ENCODE data around the gene TULP1. TPM values are rescaled to one million over a fixed set of nuclear protein-coding genes. Genes with fewer than 3 reads are reported as not detected.

TULP1 gene
- total and polyA plus RNA-seq, 4 donors, result 0.05 to 2.6 (median 0.26) TPM; not detected in 1

- Histone ChIP-seq H3K9me3 (ENCODE audit: control insufficient read depth in 4 of 4, insufficient read depth in 3 of 4, low read length in 3 of 4) (no peaks in the 10 kb centered on the region), H3K4me1 (ENCODE audit: control insufficient read depth in 5 of 5, insufficient read depth in 5 of 5, low read length in 5 of 5) (peaks cover 0 to 16% (median 9%) of the 10 kb centered on the region in 5 donors)
- peak; percentile 94 for ATAC-seq (ENCODE audit: insufficient read depth, low FRiP score)
Observed at GRCh38 chr6:35468181-35468979, 44.3 kb downstream of the TULP1 start, which contains the start of gene RPL10A. TSS of gene RPL10A (plus strand) at chr6:35468401. CDS start at chr6:35468435, 34 bp downstream.

GRCh38 chr6:35465646-35466045 lies 47.0 kb downstream of the TULP1 start:
- Histone ChIP-seq H3K27ac (ENCODE audit: low read depth in 1 of 2, low read length in 1 of 2) (no peak overlapping the region), H3K9me3 (ENCODE audit: control insufficient read depth in 4 of 4, insufficient read depth in 3 of 4, low read length in 3 of 4) (no peaks in the 10 kb centered on the region), H3K27me3 (ENCODE audit: control insufficient read depth in 3 of 3, insufficient read depth in 3 of 3, low read length in 2 of 3) (no peaks in the 10 kb centered on the region), H3K4me1 (ENCODE audit: control insufficient read depth in 5 of 5, insufficient read depth in 5 of 5, low read length in 5 of 5) (peaks cover 0 to 15% (median 9%) of the 10 kb centered on the region in 5 donors), H3K36me3 (ENCODE audit: control insufficient read depth in 4 of 4, insufficient read depth in 4 of 4, low read length in 4 of 4) (peaks cover 0 to 36% (median 10%) of the 10 kb centered on the region in 4 donors), H3K4me3 (no peak overlapping the region), H3K9ac (ENCODE audit: insufficient read depth in 1 of 2, low read length in 2 of 2) (no peak overlapping the region)
- TF ChIP-seq CTCF (IDR thresholded peaks at IDR 0.05; ENCODE audit: control extremely low read depth, extremely low read depth), result no peak
- 95 to 98% methylated on average over 1 of the region's 1 CpG for WGBS, 2 donors
- DNase-seq (no peak), ATAC-seq (ENCODE audit: insufficient read depth, low FRiP score) (no peak)

More at GRCh38 chr6:35468181-35468979, 44.3 kb downstream of the TULP1 start, which contains the start of gene RPL10A:
- 0% methylated on average over 85 to 86 of the region's 86 CpGs for WGBS, 2 donors
- H3K27me3 ChIP-seq (ENCODE audit: control insufficient read depth in 3 of 3, insufficient read depth in 3 of 3, low read length in 2 of 3), result no peaks in the 10 kb centered on the region
- DNase-seq, result peak; percentile 97 to 99 (median 98)
- H3K9ac ChIP-seq (ENCODE audit: insufficient read depth in 1 of 2, low read length in 2 of 2), result peak within 1 kb of the TSS; percentile 87 to 91
- peaks cover 0 to 39% (median 21%) of the 10 kb centered on the region in 4 donors for H3K36me3 ChIP-seq (ENCODE audit: control insufficient read depth in 4 of 4, insufficient read depth in 4 of 4, low read length in 4 of 4)
- TF ChIP-seq CTCF (IDR thresholded peaks at IDR 0.05; ENCODE audit: control extremely low read depth, extremely low read depth), result peak; percentile 91
- peak within 1 kb of the TSS; percentile 71 to 94 for H3K27ac ChIP-seq (ENCODE audit: low read depth in 1 of 2, low read length in 1 of 2)
- H3K4me3 ChIP-seq, result peak within 1 kb of the TSS; percentile 86

GRCh38 chr6:35463292-35463691 lies 49.4 kb downstream of the TULP1 start:
- no peak overlapping the region for H3K4me3 ChIP-seq
- H3K4me1 ChIP-seq (ENCODE audit: control insufficient read depth in 5 of 5, insufficient read depth in 5 of 5, low read length in 5 of 5), result peaks cover 0 to under 1% (median 0%) of the 10 kb centered on the region in 5 donors
- no peak for TF ChIP-seq CTCF (IDR thresholded peaks at IDR 0.05; ENCODE audit: control extremely low read depth, extremely low read depth)
- DNase-seq (no peak), ATAC-seq (ENCODE audit: insufficient read depth, low FRiP score) (no peak)
- H3K27ac ChIP-seq (ENCODE audit: low read depth in 1 of 2, low read length in 1 of 2), result no peak overlapping the region
- no peaks in the 10 kb centered on the region for H3K27me3 ChIP-seq (ENCODE audit: control insufficient read depth in 3 of 3, insufficient read depth in 3 of 3, low read length in 2 of 3)
- H3K9ac ChIP-seq (ENCODE audit: insufficient read depth in 1 of 2, low read length in 2 of 2), result no peak overlapping the region
- H3K36me3 ChIP-seq (ENCODE audit: control insufficient read depth in 4 of 4, insufficient read depth in 4 of 4, low read length in 4 of 4), result peaks cover 0 to 24% (median 14%) of the 10 kb centered on the region in 4 donors
- H3K9me3 ChIP-seq (ENCODE audit: control insufficient read depth in 4 of 4, insufficient read depth in 3 of 4, low read length in 3 of 4), result no peaks in the 10 kb centered on the region
- 89 to 95% methylated on average over 4 of the region's 4 CpGs for WGBS, 2 donors
